NCI-H526 (cell line): ENCODE data around the gene TNNT2.

Experiments used
- DNase-seq, 2 experiments: peaks; one replicate each; lab custom pipeline; 2025; lab: John Stamatoyannopoulos, UW

The TNNT2 gene

DNA sequence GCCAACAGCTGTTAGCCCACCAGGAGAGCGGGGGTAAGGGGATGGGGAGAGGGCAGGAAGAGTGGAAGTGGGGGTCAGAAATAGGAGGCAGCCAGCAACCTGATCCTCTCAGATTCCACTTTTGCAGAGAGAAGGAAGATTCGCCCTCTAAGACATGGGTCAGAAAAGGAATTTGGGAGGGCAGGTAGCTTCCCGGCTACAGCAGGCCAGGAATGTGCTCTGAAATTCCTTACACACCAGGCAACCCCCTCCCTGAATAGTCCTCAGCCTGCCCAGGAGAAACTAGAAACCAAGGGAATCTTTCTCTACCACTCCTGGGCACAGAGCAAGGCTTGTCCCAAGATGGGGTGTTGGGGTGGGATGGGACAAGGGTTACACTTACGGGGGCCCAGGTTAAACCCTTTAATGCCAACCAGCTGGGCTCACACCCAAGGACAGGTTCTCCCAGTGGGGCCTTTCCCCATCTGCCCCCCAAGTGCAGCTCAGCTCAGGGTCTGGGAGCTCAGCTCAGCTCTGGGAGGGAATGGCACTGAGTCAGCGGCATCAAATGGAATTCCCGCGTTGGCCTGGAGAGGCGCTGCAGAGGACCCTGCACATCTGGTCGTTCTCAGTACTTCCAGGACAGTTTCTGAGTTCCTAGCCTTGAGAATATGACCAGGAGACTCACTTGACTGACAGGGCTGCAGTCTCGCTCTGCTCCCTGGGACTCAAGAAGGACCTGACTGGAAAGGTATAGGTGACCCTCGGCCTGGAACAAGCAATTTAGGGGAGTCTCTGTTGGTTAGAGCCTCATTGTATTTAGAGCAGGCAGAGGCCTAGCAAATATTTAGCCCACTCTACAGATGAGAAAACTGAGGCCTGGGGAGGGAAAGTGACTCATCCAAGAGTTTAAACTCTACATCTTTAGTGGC lies 761 bp downstream of the TNNT2 start:
- DNase-seq, result peak in 1 of 2 experiments; percentile 44

DNA sequence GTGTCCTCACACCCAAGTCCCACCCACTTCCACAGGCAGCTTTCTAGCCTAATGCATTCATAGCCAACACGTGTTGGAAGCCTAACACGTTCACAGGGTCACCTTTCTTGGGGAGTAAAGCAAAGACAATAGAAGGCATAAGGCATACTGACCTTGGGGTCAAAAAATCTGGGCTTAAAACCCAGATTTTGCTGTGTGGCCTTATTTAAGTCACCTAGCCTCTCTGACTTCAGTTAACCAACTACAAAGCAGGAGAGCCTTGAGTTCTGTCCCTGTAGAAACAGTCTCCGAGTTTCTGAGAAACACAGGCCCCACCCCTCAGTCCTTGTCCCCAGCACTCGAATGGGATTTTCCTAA lies 1.4 kb downstream of the TNNT2 start:
- DNase-seq, result no peak

- DNase-seq, result no peak
Observed at GRCh38 chr1:201375169-201375568, 2.3 kb downstream of the TNNT2 start.

GRCh38 chr1:201374364-201374763 lies 3.1 kb downstream of the TNNT2 start:
- DNase-seq, result no peak

DNA sequence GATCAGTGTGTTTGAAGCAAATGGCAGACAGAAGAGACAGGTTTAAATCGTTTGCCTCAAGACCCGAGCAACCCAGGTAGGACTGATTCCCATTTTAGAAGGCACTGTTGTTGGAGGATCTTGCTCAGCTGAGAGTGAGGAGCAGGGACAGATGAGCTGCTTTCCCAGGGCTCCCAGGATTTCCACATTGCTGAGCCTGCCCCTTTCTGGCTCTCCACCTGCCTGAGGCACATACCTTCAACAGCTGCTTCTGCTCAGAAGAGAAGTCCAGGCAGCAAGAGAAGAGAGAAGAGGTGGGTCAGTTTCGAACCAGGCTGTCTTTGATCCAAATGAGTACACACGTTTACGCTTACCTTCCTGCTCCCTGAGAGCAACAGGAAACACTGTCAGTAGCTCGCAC lies 5.7 kb downstream of the TNNT2 start:
- DNase-seq, result no peak

- DNase-seq, result no peak
Observed at GRCh38 chr1:201371276-201371675, 6.2 kb downstream of the TNNT2 start.

DNA sequence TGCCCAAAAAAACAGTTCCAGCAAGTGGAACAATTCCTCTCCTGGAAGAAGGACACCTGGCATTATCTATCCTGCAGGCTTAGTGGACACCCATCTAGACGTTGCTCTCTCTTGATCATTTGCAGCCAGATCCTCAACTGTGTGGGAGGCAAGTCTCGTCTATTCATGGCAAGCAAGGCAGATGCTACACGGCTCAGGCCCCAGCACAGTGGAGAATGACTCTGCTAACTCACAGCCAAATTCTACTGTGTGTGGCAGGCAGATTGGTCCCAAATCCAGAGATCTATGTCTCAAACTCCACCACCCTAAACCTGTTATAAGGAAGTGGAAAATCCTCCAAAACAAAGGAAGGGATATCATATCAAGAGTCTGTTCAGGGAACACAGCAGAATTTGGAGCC lies 7.0 kb downstream of the TNNT2 start:
- no peak for DNase-seq

GRCh38 chr1:201369209-201369608 lies 8.3 kb downstream of the TNNT2 start:
- DNase-seq, result no peak

DNA sequence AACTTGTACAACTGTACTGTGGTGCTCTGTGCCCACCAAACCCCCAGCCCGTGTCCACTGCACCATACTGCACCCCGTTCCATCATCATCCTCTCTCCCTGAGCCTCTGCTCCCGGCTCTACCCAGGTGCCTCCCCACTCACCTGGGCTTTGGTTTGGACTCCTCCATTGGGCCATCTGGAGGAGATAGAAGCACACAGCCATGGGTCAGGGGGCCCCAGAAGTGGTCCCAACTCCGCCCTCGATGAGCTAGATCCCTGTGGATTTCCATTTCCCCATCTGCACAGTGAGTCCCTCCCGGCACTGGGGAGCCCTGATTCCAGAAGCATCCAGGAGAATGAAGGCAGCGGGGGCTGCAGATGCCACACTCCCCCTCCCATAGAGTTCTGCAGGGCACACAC lies 10.8 kb downstream of the TNNT2 start:
- DNase-seq, result no peak

- DNase-seq, result no peak
Observed at GRCh38 chr1:201365251-201365650, 12.2 kb downstream of the TNNT2 start.

- no peak for DNase-seq
Observed at GRCh38 chr1:201364808-201365105, 12.7 kb downstream of the TNNT2 start.

DNA sequence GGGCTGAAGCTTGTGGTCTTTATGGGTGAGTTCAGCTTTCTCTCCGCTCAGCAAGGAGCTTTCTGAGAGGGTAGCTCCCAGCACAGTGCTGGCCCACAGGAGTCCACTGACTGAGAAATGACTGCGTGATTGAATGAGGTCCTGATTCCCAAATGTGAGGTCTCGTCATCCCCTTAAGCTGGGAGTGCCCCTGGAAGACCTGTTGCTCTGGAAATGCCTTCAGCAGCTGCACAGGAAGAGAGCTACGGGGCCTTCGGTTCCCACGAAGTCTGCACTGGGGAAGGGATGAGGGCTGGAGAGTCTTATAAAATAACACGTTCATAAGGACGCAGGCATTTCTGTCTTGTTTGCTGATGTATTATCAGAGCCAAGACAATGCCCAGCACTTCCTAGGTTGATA lies 14.0 kb downstream of the TNNT2 start:
- DNase-seq, result no peak

GRCh38 chr1:201362906-201363305 lies 14.6 kb downstream of the TNNT2 start:
- no peak for DNase-seq

GRCh38 chr1:201361652-201362504 lies 15.6 kb downstream of the TNNT2 start:
- DNase-seq, result peak in 1 of 2 experiments; percentile 48

- no peak for DNase-seq
Observed at GRCh38 chr1:201360901-201361651, 16.4 kb downstream of the TNNT2 start.

- DNase-seq, result no peak
Observed at GRCh38 chr1:201360486-201360885, 17.0 kb downstream of the TNNT2 start.

- DNase-seq, result no peak
Observed at GRCh38 chr1:201359873-201360210, 17.6 kb downstream of the TNNT2 start.

GRCh38 chr1:201359031-201359872 lies 18.2 kb downstream of the TNNT2 start:
- no peak for DNase-seq

- no peak for DNase-seq
Observed at GRCh38 chr1:201358596-201358995, 18.9 kb downstream of the TNNT2 start.

GRCh38 chr1:201357636-201358348 lies 19.7 kb downstream of the TNNT2 start:
- no peak for DNase-seq

- DNase-seq, result no peak
Observed at GRCh38 chr1:201357211-201357610, 20.3 kb downstream of the TNNT2 start.
